Measurements from ENCODE around the gene TSC1. TPM values are rescaled to one million over a fixed set of nuclear protein-coding genes. Genes with fewer than 3 reads are reported as not detected.

Gene TSC1
- total and polyA plus RNA-seq, 7 donors = 4.2 to 55.9 (median 35.3) TPM

DNA sequence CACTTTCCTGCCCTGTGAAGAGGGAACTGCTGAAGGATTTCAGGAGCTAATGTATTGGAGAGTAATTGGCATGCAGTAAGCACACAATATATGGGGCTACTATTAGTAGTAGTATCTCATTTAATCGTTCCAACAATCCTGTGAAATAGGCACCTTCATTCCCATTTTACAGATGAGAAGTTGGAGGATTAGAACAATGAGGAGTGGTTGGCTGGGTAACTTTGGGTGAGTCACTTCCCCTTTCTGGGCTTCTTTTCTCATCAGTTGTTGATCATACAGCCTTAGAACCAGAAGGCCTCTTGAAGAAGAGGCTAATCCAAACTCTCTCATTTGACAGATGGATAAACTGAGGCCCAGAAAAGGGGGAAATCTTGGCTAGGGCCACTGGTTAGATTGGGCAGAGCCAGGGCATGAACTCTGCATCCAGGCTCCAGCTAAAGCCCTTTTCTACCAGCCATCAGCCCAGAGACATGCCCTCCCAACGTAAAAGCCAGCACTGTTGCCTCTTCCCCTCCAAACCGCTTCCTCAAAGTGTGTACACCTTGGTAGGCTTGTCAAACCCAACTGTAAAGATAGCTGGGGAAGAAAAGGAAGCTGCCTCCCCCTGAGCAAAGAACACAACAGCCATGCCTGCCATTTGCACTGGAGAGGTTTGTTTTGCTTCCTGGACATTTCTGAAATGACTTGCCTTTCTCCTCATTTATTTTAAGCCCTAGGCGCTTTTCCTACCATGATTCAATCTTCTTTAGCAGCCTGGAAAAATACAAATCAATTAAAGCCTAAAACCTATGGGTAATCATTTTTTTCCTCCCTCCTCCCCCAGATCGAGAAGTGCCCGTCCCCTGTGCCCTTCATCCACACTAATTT, 64.7 kb downstream of the TSC1 start:
- peak overlapping the region; percentile 80 to 90 (median 88) for H3K27ac ChIP-seq
- intact Hi-C loops (cut with DNase I) = loop anchor here (2.0 to 5.0 kb wide), 3 partner anchors 23 to 207 kb away; partner anchors contain the start of genes GTF3C4 and TSC1
- H3K4me1 ChIP-seq = peaks cover 0 to 12% (median 2%) of the 10 kb centered on the region in 4 donors
- 79 to 84% methylated on average over 6 of the region's 6 CpGs for WGBS, 2 donors
- DNase-seq = no peak
- peaks cover 0 to 9% (median 4%) of the 10 kb centered on the region in 4 donors for H3K36me3 ChIP-seq
- H3K27me3 ChIP-seq = no peaks in the 10 kb centered on the region
- TF ChIP-seq POLR2AphosphoS5 (IDR thresholded peaks at IDR 0.05) (no peak), POLR2A (IDR thresholded peaks at IDR 0.05) (no peak), EP300 (IDR thresholded peaks at IDR 0.05) (no peak)
- TF ChIP-seq, protein P1, sequence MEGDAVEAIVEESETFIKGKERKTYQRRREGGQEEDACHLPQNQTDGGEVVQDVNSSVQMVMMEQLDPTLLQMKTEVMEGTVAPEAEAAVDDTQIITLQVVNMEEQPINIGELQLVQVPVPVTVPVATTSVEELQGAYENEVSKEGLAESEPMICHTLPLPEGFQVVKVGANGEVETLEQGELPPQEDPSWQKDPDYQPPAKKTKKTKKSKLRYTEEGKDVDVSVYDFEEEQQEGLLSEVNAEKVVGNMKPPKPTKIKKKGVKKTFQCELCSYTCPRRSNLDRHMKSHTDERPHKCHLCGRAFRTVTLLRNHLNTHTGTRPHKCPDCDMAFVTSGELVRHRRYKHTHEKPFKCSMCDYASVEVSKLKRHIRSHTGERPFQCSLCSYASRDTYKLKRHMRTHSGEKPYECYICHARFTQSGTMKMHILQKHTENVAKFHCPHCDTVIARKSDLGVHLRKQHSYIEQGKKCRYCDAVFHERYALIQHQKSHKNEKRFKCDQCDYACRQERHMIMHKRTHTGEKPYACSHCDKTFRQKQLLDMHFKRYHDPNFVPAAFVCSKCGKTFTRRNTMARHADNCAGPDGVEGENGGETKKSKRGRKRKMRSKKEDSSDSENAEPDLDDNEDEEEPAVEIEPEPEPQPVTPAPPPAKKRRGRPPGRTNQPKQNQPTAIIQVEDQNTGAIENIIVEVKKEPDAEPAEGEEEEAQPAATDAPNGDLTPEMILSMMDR (IDR thresholded peaks at IDR 0.05) = no peak
- H3K9me3 ChIP-seq = no peaks in the 10 kb centered on the region
- H3K4me3 ChIP-seq = peak overlapping the region; percentile 78 to 85 (median 82)

DNA sequence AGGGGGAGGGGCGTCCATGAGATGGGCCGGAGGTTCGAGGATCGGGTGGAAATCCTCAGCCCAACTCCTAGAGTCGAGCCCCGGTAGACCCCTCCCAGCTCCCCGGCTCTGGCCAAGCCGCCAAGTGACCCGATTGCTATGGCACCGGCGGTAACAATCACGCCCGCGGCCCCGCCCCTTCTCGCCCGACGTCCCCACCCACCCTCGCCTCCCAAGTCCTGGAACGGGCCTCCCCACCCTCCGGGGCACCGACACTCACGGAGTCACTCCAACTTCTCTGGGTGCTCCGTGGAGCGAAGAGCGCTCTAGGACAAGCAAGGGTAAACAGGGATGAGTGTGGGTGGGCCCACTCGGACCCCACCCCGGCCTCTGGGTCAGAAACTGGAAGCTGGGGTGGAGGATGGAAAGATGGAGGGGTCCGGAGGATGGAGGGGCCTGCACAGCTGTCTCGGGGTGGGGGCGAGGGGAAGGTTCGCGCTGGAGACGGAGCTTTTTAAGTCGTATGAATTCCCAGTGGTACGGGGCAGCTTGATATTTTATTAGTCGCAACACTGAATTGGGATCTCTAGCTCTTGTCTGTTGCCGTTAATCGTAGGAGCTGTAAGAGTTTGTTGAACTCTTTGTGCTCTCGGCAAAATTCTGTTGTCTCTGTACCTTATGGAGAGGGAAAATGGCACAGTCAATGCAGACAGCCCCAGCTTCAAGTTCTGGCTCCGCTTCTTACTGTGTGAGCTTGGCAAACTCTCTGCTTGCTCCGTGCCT, 65.5 kb downstream of the TSC1 start, which contains the start of gene SPACA9:
TSS of gene SPACA9 (plus strand) at position 204 of the 762 bp plus-strand sequence. CDS start 5,050 bp downstream, outside the sequence.
- 10 to 17% methylated on average over 42 of the region's 42 CpGs for WGBS, 2 donors
- H3K27me3 ChIP-seq = no peaks in the 10 kb centered on the region
- intact Hi-C loops (cut with DNase I) = loop anchor here (1.0 to 5.0 kb wide), 3 partner anchors 22 to 63 kb away; partner anchors contain the start of gene TSC1
- peaks cover 0 to 12% (median 2%) of the 10 kb centered on the region in 4 donors for H3K4me1 ChIP-seq
- DNase-seq = peak; percentile 89
- peak in 3 of 4 donors; percentile 31 to 53 (median 48) for TF ChIP-seq POLR2AphosphoS5 (IDR thresholded peaks at IDR 0.05)
- TF ChIP-seq POLR2A (IDR thresholded peaks at IDR 0.05) = no peak
- TF ChIP-seq, protein P1 (IDR thresholded peaks at IDR 0.05) = no peak
- peak within 1 kb of the TSS; percentile 80 to 90 (median 88) for H3K27ac ChIP-seq
- H3K9me3 ChIP-seq = no peaks in the 10 kb centered on the region
- peaks cover 0 to 1% (median 0%) of the 10 kb centered on the region in 4 donors for H3K36me3 ChIP-seq
- H3K4me3 ChIP-seq = peak within 1 kb of the TSS; percentile 78 to 85 (median 82)

DNA sequence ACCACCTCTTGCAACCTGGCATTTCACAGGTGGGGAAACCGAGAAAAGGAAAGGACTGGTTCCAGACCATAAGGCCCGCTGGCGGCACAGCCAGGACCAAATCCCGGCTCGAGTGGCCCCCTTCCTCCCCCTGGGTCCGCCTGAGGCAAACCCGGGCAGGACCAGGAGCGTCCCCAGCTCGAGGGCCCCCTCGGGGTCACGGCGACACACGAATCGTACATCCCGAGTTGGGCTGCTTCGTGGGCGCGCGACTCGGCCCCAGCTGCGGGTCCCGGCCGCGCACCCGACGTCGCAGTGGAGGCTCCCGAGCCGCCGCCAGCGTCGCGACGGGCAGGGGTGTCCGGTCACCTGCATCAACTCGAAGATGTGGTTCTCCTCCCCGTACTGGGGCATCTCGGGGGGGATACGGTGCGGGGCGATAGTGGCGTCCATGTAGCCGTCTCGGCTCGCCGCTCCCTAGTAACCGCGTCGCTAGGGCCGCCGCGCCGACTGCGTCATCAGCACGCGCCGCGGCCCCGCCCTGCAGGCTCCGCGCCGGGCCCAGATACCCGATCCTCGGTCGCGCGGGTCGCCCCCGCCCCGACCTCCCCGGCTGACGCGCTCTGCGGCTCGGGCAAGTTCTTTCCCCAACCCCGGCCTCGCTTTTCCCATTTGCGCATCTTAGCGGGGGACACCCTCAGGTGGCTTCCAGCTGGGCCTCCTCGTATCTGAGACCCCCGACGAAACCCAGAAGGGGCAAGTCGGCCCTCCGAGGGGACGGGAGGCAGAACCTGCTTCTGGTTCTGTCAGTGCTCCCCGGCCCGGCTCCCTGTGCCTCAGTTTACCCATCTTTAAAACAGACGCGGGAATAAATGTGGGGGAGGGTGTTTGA, 66.4 kb downstream of the TSC1 start, which contains the start of gene AK8:
TSS of gene AK8 (minus strand) at position 461 of the 871 bp plus-strand sequence. CDS start at position 432, 29 bp downstream.
- TF ChIP-seq POLR2AphosphoS5 (IDR thresholded peaks at IDR 0.05) = peak; percentile 24 to 87 (median 62)
- TF ChIP-seq, protein P1 (IDR thresholded peaks at IDR 0.05) = no peak
- TF ChIP-seq EP300 (IDR thresholded peaks at IDR 0.05) = no peak
- TF ChIP-seq POLR2A (IDR thresholded peaks at IDR 0.05) = peak in 1 of 2 donors; percentile 26
- H3K27me3 ChIP-seq = no peaks in the 10 kb centered on the region
- DNase-seq = peak; percentile 86
- H3K4me3 ChIP-seq = peak within 1 kb of the TSS; percentile 78 to 85 (median 82)
- no peaks in the 10 kb centered on the region for H3K36me3 ChIP-seq
- intact Hi-C loops (cut with DNase I) = loop anchor here (1.0 to 5.0 kb wide), 3 partner anchors 21 to 64 kb away; partner anchors contain the start of gene TSC1
- peak within 1 kb of the TSS; percentile 80 to 90 (median 88) for H3K27ac ChIP-seq
- peaks cover 0 to 12% (median 2%) of the 10 kb centered on the region in 4 donors for H3K4me1 ChIP-seq
- H3K9me3 ChIP-seq = no peaks in the 10 kb centered on the region
- WGBS, 2 donors = 1% methylated on average over 89 of the region's 89 CpGs

DNA sequence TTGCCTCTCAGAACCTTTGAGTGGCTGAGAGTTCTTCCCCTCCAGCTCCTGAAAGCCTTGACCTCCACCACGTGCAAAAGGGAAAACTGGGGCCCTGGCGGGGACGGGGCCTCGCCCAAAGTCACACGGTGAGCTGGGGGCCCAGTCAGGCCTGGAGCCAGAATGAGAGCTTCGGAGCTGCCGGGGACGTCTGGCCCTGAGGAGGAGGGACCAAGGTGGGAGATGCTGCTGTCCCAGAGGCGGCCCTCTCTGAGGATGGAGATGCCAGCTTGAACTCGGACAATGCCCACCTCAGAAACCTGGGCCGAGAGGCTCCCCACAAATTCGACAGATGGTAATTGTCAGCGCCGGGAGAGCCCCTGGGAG, 67.0 kb downstream of the TSC1 start:
- WGBS, 2 donors = 50 to 55% methylated on average over 14 of the region's 14 CpGs
- intact Hi-C loops (cut with DNase I) = loop anchor here (5.0 kb wide), 1 partner anchor 65 kb away; the partner anchor contains the start of gene TSC1
- DNase-seq = no peak
- no peak for TF ChIP-seq EP300 (IDR thresholded peaks at IDR 0.05)
- TF ChIP-seq POLR2AphosphoS5 (IDR thresholded peaks at IDR 0.05) = no peak
- no peak for TF ChIP-seq POLR2A (IDR thresholded peaks at IDR 0.05)
- TF ChIP-seq, protein P1 (IDR thresholded peaks at IDR 0.05) = no peak
- H3K4me3 ChIP-seq = peak overlapping the region; percentile 78 to 85 (median 82)
- peak overlapping the region in 3 of 4 donors; percentile 87 to 90 (median 88) for H3K27ac ChIP-seq
- no peaks in the 10 kb centered on the region for H3K9me3 ChIP-seq
- H3K27me3 ChIP-seq = no peaks in the 10 kb centered on the region
- H3K4me1 ChIP-seq = peaks cover 0 to 12% (median 2%) of the 10 kb centered on the region in 4 donors
- H3K36me3 ChIP-seq = no peaks in the 10 kb centered on the region
